ENCODE data around the gene CENPQ. TPM values are rescaled to one million over a fixed set of nuclear protein-coding genes. Genes with fewer than 3 reads are reported as not detected.

The CENPQ gene
- polyA plus RNA-seq, 1 experiment = 2.1 TPM

DNA sequence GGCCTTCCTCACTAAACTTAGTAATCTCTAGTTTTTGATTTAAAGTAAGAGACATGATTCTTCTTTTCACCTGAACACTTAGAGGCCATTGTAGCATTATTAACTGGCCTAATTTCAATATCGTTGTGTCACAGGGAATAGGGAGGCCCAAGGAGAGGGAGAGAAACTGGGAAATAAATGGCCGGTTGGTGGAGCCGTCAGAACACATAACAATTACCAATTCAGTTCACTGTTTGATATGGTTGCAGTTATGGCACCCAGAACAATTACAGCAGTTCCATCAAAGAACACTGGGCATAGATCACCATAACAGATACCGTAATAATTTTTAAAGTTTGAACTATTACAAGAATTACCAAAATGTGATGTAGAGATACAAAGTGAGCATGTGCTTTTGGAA is 27.5 kb downstream of the CENPQ start:
- no peak overlapping the region for H3K4me3 ChIP-seq (ENCODE audit: low read depth, low read length)
- ChIA-PET POLR2A (no interaction called here), CTCF (no interaction called here)
- H3K36me3 ChIP-seq (ENCODE audit: control insufficient read depth, insufficient read depth, low read length) = no peaks in the 10 kb centered on the region
- no peaks in the 10 kb centered on the region for H3K27me3 ChIP-seq (ENCODE audit: control insufficient read depth, insufficient read depth, low read length)
- TF ChIP-seq, protein P1, sequence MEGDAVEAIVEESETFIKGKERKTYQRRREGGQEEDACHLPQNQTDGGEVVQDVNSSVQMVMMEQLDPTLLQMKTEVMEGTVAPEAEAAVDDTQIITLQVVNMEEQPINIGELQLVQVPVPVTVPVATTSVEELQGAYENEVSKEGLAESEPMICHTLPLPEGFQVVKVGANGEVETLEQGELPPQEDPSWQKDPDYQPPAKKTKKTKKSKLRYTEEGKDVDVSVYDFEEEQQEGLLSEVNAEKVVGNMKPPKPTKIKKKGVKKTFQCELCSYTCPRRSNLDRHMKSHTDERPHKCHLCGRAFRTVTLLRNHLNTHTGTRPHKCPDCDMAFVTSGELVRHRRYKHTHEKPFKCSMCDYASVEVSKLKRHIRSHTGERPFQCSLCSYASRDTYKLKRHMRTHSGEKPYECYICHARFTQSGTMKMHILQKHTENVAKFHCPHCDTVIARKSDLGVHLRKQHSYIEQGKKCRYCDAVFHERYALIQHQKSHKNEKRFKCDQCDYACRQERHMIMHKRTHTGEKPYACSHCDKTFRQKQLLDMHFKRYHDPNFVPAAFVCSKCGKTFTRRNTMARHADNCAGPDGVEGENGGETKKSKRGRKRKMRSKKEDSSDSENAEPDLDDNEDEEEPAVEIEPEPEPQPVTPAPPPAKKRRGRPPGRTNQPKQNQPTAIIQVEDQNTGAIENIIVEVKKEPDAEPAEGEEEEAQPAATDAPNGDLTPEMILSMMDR (IDR thresholded peaks at IDR 0.05; ENCODE audit: insufficient read depth, low read depth, low read length) = no peak
- DNase-seq (ENCODE audit: low read depth) = no peak

DNA sequence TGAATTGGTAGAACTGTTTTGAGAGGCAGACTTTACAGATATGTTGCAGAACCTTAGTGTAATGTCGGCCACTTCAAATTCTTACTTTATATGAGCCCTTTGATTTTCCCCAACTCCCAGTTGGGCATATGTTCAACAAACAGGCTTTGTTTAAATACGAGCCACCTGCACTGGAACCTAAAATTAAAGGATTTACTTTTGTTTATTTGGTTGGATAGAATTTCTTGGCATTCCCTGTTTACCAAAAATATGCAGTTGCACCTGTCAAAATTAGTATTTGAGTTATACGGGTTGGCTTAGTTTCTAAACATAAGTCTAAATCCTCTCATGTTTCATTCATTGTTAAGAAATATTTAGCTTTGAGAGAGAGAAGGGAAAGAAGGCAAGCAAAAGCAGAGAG is 34.1 kb downstream of the CENPQ start:
- Histone ChIP-seq H3K27me3 (ENCODE audit: control insufficient read depth, insufficient read depth, low read length) (no peaks in the 10 kb centered on the region), H3K36me3 (ENCODE audit: control insufficient read depth, insufficient read depth, low read length) (no peaks in the 10 kb centered on the region), H3K4me3 (ENCODE audit: low read depth, low read length) (no peak overlapping the region)
- no peak for DNase-seq (ENCODE audit: low read depth)
- CTCF ChIA-PET = no interaction called here
- POLR2A ChIA-PET = no interaction called here
- TF ChIP-seq, protein P1 (IDR thresholded peaks at IDR 0.05; ENCODE audit: insufficient read depth, low read depth, low read length) = no peak

DNA sequence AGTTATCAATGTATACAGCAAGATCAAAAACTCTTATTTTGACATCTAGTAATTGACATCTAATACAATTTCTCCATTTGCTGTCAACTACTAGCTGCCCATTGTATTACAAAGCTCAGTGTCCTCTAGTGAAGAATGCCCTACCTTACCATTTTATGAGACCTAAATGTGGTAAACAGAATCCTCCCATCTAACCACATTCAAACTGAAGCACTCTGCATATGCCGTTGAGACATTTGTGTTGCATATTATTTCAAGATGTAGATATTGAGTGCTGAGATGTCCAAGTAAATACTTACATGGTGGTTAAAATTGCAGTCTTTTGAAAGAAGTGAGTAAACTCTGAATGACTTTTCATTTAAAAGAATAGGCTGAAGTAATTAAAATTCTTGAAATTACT is 36.0 kb downstream of the CENPQ start:
- CTCF ChIA-PET = interaction anchor here (1.0 kb wide), 1 partner anchor 9 kb away, joined by 3 read pairs; no protein-coding TSS in a partner anchor
- POLR2A ChIA-PET = no interaction called here
- TF ChIP-seq, protein P1 (IDR thresholded peaks at IDR 0.05; ENCODE audit: insufficient read depth, low read depth, low read length) = no peak

DNA sequence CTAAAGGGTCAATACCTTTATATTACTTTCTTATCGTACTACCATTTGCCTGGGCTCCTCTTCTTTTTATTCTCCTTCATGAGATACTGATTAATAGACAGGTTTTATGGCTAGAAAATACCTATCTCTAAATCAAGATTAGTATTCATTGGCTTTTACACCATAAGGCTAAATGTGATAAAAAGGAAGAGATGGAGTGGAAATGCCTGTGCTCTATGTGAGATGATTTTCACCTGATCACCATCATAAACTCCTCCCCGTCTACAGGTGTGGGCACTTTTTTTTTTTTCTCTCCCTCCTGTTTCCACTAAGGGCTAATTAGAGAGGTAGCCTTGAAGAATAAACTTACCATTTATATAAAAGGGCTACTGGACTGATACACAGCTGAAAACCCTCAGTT is 36.5 kb downstream of the CENPQ start, which contains the start of gene GLYATL3:
Gene GLYATL3 (plus strand): TSS at position 301 of the 400 bp plus-strand sequence. CDS start 12,068 bp downstream, outside the sequence.
- H3K27me3 ChIP-seq (ENCODE audit: control insufficient read depth, insufficient read depth, low read length) = no peaks in the 10 kb centered on the region
- ChIA-PET CTCF (no interaction called here), POLR2A (no interaction called here)
- DNase-seq (ENCODE audit: low read depth) = no peak
- no peaks in the 10 kb centered on the region for H3K36me3 ChIP-seq (ENCODE audit: control insufficient read depth, insufficient read depth, low read length)
- H3K4me3 ChIP-seq (ENCODE audit: low read depth, low read length) = no peak within 1 kb of the TSS
- TF ChIP-seq, protein P1 (IDR thresholded peaks at IDR 0.05; ENCODE audit: insufficient read depth, low read depth, low read length) = no peak

More for the DNA sequence above, 36.0 kb downstream of the CENPQ start:
- H3K4me3 ChIP-seq (ENCODE audit: low read depth, low read length) = no peak overlapping the region
- no peak for DNase-seq (ENCODE audit: low read depth)
- H3K27me3 ChIP-seq (ENCODE audit: control insufficient read depth, insufficient read depth, low read length) = no peaks in the 10 kb centered on the region
- no peaks in the 10 kb centered on the region for H3K36me3 ChIP-seq (ENCODE audit: control insufficient read depth, insufficient read depth, low read length)

DNA sequence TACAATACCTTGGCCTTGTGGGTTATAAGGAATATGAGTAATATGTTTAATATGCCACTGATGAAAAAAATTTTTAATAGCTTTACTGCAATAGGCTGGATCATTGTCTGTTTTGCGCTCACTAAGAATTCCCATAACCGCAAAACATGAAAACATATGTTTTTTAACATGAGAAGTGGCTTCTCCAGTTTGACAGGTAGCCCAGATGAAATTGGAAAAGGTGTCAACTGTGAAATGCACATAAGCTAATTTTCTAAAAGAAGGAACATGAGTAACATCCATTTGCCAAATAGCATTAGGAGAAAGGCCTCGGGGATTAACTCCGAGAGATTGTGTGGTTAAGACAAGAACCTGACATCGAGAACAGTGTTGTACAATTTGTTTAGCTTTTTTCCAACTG is 41.5 kb downstream of the CENPQ start:
- TF ChIP-seq, protein P1 (IDR thresholded peaks at IDR 0.05; ENCODE audit: insufficient read depth, low read depth, low read length) = no peak
- DNase-seq (ENCODE audit: low read depth) = no peak
- Histone ChIP-seq H3K4me3 (ENCODE audit: low read depth, low read length) (no peak overlapping the region), H3K36me3 (ENCODE audit: control insufficient read depth, insufficient read depth, low read length) (no peaks in the 10 kb centered on the region), H3K27me3 (ENCODE audit: control insufficient read depth, insufficient read depth, low read length) (no peaks in the 10 kb centered on the region)
- ChIA-PET CTCF (no interaction called here), POLR2A (no interaction called here)

Measured in BJ (cell line).